Trophoblast cell (in vitro differentiated cells and primary cell): ENCODE data around the gene FAM107B.

ENCODE experiments used
- DNase-seq, 2 donors: peaks; one replicate each; pipeline ENCODE4 v3.0.0-alpha.2; 2016
- H2AFZ ChIP-seq: 2 replicates; pipeline ENCODE4 v1.6.1; 2013; ENCODE audit warnings: low read length, moderate library complexity, mild to moderate bottlenecking; ENCODE audit not compliant: insufficient read depth, poor library complexity
- H2AK5ac ChIP-seq: 2 replicates; pipeline ENCODE4 v1.6.1; 2013; ENCODE audit warnings: mild to moderate bottlenecking, low read length
- H2BK120ac ChIP-seq: 2 replicates; pipeline ENCODE4 v1.6.1; 2013; ENCODE audit warnings: low read length, mild to moderate bottlenecking, moderate library complexity; ENCODE audit not compliant: insufficient read depth, poor library complexity
- H2BK12ac ChIP-seq: 2 replicates; pipeline ENCODE4 v1.6.1; 2013; ENCODE audit warnings: mild to moderate bottlenecking, low read length, moderate library complexity
- H2BK5ac ChIP-seq: 2 replicates; pipeline ENCODE4 v1.6.1; 2013; ENCODE audit warnings: low read length, low read depth, moderate library complexity, mild to moderate bottlenecking; ENCODE audit not compliant: poor library complexity
- H3K14ac ChIP-seq: 2 replicates; pipeline ENCODE4 v1.6.1; 2013; ENCODE audit warnings: mild to moderate bottlenecking, low read length
- H3K18ac ChIP-seq: 2 replicates; pipeline ENCODE4 v1.6.1; 2013; ENCODE audit warnings: mild to moderate bottlenecking, low read length
- H3K23ac ChIP-seq: 2 replicates; pipeline ENCODE4 v1.6.1; 2013; ENCODE audit warnings: low read length
- H3K27ac ChIP-seq: 2 replicates; pipeline ENCODE4 v1.5.1; 2013; ENCODE audit warnings: low read depth, mild to moderate bottlenecking, inconsistent platforms, low read length, moderate library complexity
- H3K27me3 ChIP-seq: 2 replicates; pipeline ENCODE4 v1.6.1; 2013; ENCODE audit warnings: inconsistent platforms, mild to moderate bottlenecking, low read length, moderate library complexity; ENCODE audit not compliant: insufficient read depth
- H3K36me3 ChIP-seq, 2 experiments: 1 replicate in 1 of 2; 2 replicates in 1 of 2; pipeline ENCODE4 v1.6.1; 2013; ENCODE audit warnings: low read length in 2 of 2, mild to moderate bottlenecking in 2 of 2, moderate library complexity in 1 of 2; ENCODE audit not compliant: insufficient read depth in 2 of 2, control insufficient read depth in 1 of 2
- H3K4ac ChIP-seq: 2 replicates; pipeline ENCODE4 v1.6.1; 2013; ENCODE audit warnings: low read depth, mild to moderate bottlenecking, low read length, moderate library complexity
- H3K4me1 ChIP-seq, 2 experiments: 1 replicate in 1 of 2; 2 replicates in 1 of 2; pipeline ENCODE4 v1.6.1; 2013; ENCODE audit warnings: low read length in 2 of 2, mild to moderate bottlenecking in 2 of 2, moderate library complexity in 1 of 2; ENCODE audit not compliant: insufficient read depth in 2 of 2, control insufficient read depth in 1 of 2
- H3K4me2 ChIP-seq: 2 replicates; pipeline ENCODE4 v1.6.1; 2013; ENCODE audit warnings: inconsistent platforms, mild to moderate bottlenecking, low read length, moderate library complexity
- H3K4me3 ChIP-seq: 2 replicates; pipeline ENCODE4 v1.5.1; 2013; ENCODE audit warnings: mild to moderate bottlenecking, low read depth, low read length, inconsistent platforms
- H3K79me1 ChIP-seq: one replicate; pipeline ENCODE4 v1.6.1; 2013; ENCODE audit warnings: low read length
- H3K79me2 ChIP-seq: 2 replicates; pipeline ENCODE4 v1.6.1; 2013; ENCODE audit warnings: low read length, mild to moderate bottlenecking; ENCODE audit not compliant: control insufficient read depth, insufficient read depth, poor library complexity
- H3K9ac ChIP-seq: 2 replicates; pipeline ENCODE4 v1.6.1; 2013; ENCODE audit warnings: mild to moderate bottlenecking, low read length
- H3K9me3 ChIP-seq: 2 replicates; pipeline ENCODE4 v1.6.1; 2013; ENCODE audit warnings: low read depth, mild to moderate bottlenecking, control low read depth, inconsistent platforms, low read length; ENCODE audit not compliant: insufficient read depth
- H4K12ac ChIP-seq: 2 replicates; pipeline ENCODE4 v1.6.1; 2013; ENCODE audit warnings: low read depth, mild to moderate bottlenecking, low read length, moderate library complexity
- H4K8ac ChIP-seq: 2 replicates; pipeline ENCODE4 v1.6.1; 2013; ENCODE audit warnings: low read depth, mild to moderate bottlenecking, low read length, moderate library complexity
- H4K91ac ChIP-seq: one replicate; pipeline ENCODE4 v1.6.1; 2013; ENCODE audit warnings: low read depth, mild to moderate bottlenecking, low read length, moderate library complexity
- WGBS: extraction: QIAGEN DNeasy Blood & Tissue Kit; methylation state at CpG from one replicate; pipeline ENCODE4 v1.1.7; 2013; ENCODE audit warnings: missing lambda C conversion rate; ENCODE audit not compliant: insufficient read length, insufficient coverage; ENCODE audit errors: extremely low coverage; 5-methylcytosine and 5-hydroxymethylcytosine counted together

FAM107B gene

DNA sequence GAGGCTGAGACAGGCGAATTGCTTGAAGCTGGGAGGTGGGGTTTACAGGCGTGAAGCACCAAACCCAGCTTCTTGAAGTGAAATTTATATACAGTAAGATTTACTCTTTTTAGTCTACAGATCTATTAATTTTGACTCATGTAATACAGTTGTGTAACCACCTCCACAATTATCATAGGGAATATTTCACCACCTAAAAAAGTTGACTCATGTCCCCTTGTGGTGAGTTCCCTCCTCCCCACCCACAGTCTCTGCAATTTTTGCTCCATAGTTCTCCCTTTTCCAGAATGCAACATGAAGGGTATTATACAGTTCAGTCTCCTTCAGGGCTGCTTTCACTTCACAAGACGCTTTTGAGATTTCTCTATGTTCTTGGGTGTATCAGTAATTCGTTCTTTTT is 156.8 kb downstream of the FAM107B start:
- Histone ChIP-seq H3K14ac (no peak overlapping the region), H2BK5ac (no peak overlapping the region), H3K4me2 (no peak overlapping the region), H3K18ac (no peak overlapping the region), H3K79me2 (no peaks in the 10 kb centered on the region), H3K36me3 (no peaks in the 10 kb centered on the region), H2AFZ (no peak overlapping the region), H2AK5ac (no peak overlapping the region), H4K12ac (no peak overlapping the region), H3K4me3 (no peak overlapping the region), H3K27me3 (no peaks in the 10 kb centered on the region), H3K9me3 (no peaks in the 10 kb centered on the region), H3K79me1 (no peaks in the 10 kb centered on the region), H3K23ac (no peak overlapping the region), H3K9ac (no peak overlapping the region), H3K4me1 (no peaks in the 10 kb centered on the region), H4K91ac (no peak overlapping the region), H4K8ac (no peak overlapping the region), H3K4ac (no peak overlapping the region), H2BK120ac (no peak overlapping the region), H3K27ac (no peak overlapping the region), H2BK12ac (no peak overlapping the region)
- no CpG with 5 or more reads among the region's 4 CpGs for WGBS
- peak in 1 of 2 donors; percentile 67 for DNase-seq

DNA sequence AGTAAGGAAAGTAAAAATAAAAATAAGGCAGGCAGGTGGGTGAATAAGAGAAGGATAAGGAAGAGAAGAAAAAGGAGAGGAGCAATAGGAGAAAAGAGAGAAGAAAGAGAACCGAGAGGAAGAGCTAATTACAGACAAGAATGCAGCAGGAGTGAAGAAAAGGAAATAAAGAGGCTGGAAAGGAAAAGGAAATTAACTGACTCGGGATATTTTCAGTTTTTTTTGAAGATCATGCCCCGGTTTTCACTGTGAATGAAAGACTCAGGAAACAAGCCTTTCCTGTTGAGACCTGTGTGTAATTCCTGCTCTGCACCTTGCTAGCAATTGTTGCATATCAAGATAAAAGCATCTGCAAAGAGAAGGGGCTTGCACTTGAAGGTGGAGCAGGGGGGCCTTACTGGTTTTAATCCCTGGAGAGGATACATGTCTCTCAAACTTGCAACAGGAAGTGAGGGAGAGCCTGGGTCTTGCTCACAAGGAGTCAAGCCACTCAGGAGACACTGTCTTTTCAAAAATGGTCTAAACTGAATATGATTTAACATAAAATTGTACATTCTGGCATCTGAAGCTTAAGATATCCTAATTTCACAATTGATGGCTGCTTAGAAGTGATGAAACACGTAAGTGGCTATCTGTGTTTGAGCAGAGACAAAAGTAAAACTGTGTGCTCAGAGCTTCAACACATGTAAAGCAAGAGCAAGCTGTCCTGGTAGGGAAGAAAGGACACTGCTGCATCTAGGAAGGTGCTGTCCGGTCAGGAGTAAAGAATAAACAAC is 157.6 kb downstream of the FAM107B start:
- H2BK120ac ChIP-seq = no peak overlapping the region
- WGBS = no CpG with 5 or more reads among the region's 5 CpGs

DNA sequence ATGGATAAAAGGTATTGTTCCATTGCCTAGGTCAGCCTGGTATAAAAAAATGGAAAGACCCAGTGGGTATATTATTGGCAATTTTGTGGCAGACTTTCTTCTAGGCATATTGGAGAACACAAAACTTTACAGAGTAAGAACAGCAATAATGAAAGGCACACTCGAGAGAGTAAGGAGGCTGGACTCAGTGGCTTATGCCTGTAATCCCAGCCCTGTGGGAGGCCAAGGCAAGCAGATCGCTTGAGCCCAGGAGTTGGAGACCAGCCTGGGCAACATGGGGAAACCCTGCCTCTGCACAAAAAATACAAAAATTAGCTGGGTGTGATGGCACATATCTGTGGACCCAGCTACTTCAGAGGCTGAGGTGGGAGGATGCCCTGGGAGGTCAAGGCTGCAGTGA is 158.2 kb downstream of the FAM107B start:
- no CpG with 5 or more reads among the region's 2 CpGs for WGBS
- no peaks in the 10 kb centered on the region for H3K9me3 ChIP-seq
- H2AFZ ChIP-seq = no peak overlapping the region
- H3K36me3 ChIP-seq = no peaks in the 10 kb centered on the region
- no peak overlapping the region for H2BK5ac ChIP-seq
- H4K8ac ChIP-seq = no peak overlapping the region
- no peak overlapping the region for H2AK5ac ChIP-seq
- no peak overlapping the region for H2BK12ac ChIP-seq
- DNase-seq = no peak
- no peak overlapping the region for H3K14ac ChIP-seq
- H3K23ac ChIP-seq = no peak overlapping the region
- no peak overlapping the region for H4K12ac ChIP-seq
- no peak overlapping the region for H2BK120ac ChIP-seq
- no peaks in the 10 kb centered on the region for H3K79me2 ChIP-seq
- no peaks in the 10 kb centered on the region for H3K27me3 ChIP-seq
- no peak overlapping the region for H3K9ac ChIP-seq
- no peaks in the 10 kb centered on the region for H3K4me1 ChIP-seq
- no peak overlapping the region for H3K4me2 ChIP-seq
- H3K4ac ChIP-seq = no peak overlapping the region
- H3K18ac ChIP-seq = no peak overlapping the region
- no peak overlapping the region for H3K4me3 ChIP-seq
- no peaks in the 10 kb centered on the region for H3K79me1 ChIP-seq
- H3K27ac ChIP-seq = no peak overlapping the region
- H4K91ac ChIP-seq = no peak overlapping the region

More for the DNA sequence above, 157.6 kb downstream of the FAM107B start:
- Histone ChIP-seq H3K9ac (no peak overlapping the region), H3K14ac (no peak overlapping the region), H3K9me3 (no peaks in the 10 kb centered on the region), H3K36me3 (no peaks in the 10 kb centered on the region), H3K4me1 (no peaks in the 10 kb centered on the region), H3K27ac (no peak overlapping the region), H4K8ac (no peak overlapping the region), H2AFZ (no peak overlapping the region), H3K4me3 (no peak overlapping the region), H3K18ac (no peak overlapping the region), H2AK5ac (no peak overlapping the region), H2BK12ac (no peak overlapping the region), H4K12ac (no peak overlapping the region), H3K79me2 (no peaks in the 10 kb centered on the region), H3K23ac (no peak overlapping the region), H3K4me2 (no peak overlapping the region), H3K79me1 (no peaks in the 10 kb centered on the region), H2BK5ac (no peak overlapping the region), H4K91ac (no peak overlapping the region), H3K27me3 (no peaks in the 10 kb centered on the region), H3K4ac (no peak overlapping the region)
- no peak for DNase-seq

DNA sequence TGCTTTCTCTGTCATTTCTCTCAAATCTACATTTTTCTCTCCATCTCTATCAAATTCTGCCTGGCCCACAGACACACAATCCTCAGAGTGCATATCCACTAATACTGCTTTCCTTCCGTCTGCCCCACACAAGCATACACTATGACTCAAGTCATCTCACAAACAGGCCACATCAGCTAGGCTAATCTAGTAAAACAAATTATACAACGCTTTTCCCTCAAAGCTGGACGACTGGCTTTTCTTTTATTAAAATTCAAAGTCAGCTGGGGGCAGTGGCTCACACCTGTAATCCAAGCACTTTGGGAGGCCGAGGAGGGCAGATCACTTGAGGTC is 161.1 kb downstream of the FAM107B start:
- Histone ChIP-seq H3K9me3 (no peaks in the 10 kb centered on the region), H4K8ac (no peak overlapping the region), H3K36me3 (no peaks in the 10 kb centered on the region), H3K27ac (no peak overlapping the region), H2BK120ac (no peak overlapping the region), H3K9ac (no peak overlapping the region), H3K23ac (no peak overlapping the region), H3K18ac (no peak overlapping the region), H2AFZ (no peak overlapping the region), H2AK5ac (no peak overlapping the region), H3K27me3 (no peaks in the 10 kb centered on the region), H3K4me1 (no peaks in the 10 kb centered on the region), H4K12ac (no peak overlapping the region), H4K91ac (no peak overlapping the region), H3K79me2 (no peaks in the 10 kb centered on the region), H3K4me3 (no peak overlapping the region), H2BK5ac (no peak overlapping the region), H3K4me2 (no peak overlapping the region), H3K79me1 (no peaks in the 10 kb centered on the region), H3K4ac (no peak overlapping the region), H2BK12ac (no peak overlapping the region), H3K14ac (no peak overlapping the region)
- no peak for DNase-seq
- WGBS = no CpG with 5 or more reads among the region's 4 CpGs
